Neural cell (in vitro differentiated cells): ENCODE data around the gene CD164. TPM values are rescaled to one million over a fixed set of nuclear protein-coding genes. Genes with fewer than 3 reads are reported as not detected.

Experiments
- H2AFZ ChIP-seq: fragments of 200-600, 300-800 bp; sonication (generic), shearing (Covaris generic); 2 replicates; pipeline ENCODE4 v1.6.0; 2014; ENCODE audit warnings: low read depth, mild to moderate bottlenecking, antibody characterized with exemption, low read length, moderate library complexity
- H3F3A ChIP-seq: fragments of 200-600 bp; shearing (Covaris generic); 2 replicates; pipeline ENCODE4 v1.6.1; 2016; ENCODE audit warnings: mild to moderate bottlenecking, moderate library complexity, mixed read lengths, antibody characterized with exemption, low read length; ENCODE audit not compliant: insufficient read depth, poor library complexity, severe bottlenecking
- H3K27ac ChIP-seq: fragments of 200-600, 300-800 bp; sonication (generic), shearing (Covaris generic); 2 replicates; pipeline ENCODE4 v1.5.1; 2014; ENCODE audit warnings: mild to moderate bottlenecking, low read length, moderate library complexity
- H3K27me3 ChIP-seq: fragments of 300-800, 200-600 bp; sonication (generic), shearing (Covaris generic); 2 replicates; pipeline ENCODE4 v1.6.0; 2014; ENCODE audit warnings: mild to moderate bottlenecking, low read depth, low read length, moderate library complexity; ENCODE audit not compliant: insufficient read depth
- H3K36me3 ChIP-seq: fragments of 300-800, 200-600 bp; sonication (generic), shearing (Covaris generic); 2 replicates; pipeline ENCODE4 v1.5.1; 2014; ENCODE audit warnings: mild to moderate bottlenecking, antibody characterized with exemption, low read length, moderate library complexity; ENCODE audit not compliant: insufficient read depth
- H3K4me2 ChIP-seq: fragments of 300-800, 200-600 bp; sonication (generic), shearing (Covaris generic); 2 replicates; pipeline ENCODE4 v1.6.0; 2014; ENCODE audit warnings: mild to moderate bottlenecking, low read length
- H3K4me3 ChIP-seq: fragments of 300-800, 200-600 bp; sonication (generic), shearing (Covaris generic); 2 replicates; pipeline ENCODE4 v1.5.1; 2014; ENCODE audit warnings: mild to moderate bottlenecking, low read length, moderate library complexity
- H3K79me2 ChIP-seq: fragments of 200-600 bp; shearing (Covaris generic); replicated peaks from 2 replicates; pipeline ENCODE4 v1.6.0; 2014; ENCODE audit warnings: mild to moderate bottlenecking, low read length, moderate library complexity; ENCODE audit not compliant: insufficient read depth
- H3K9ac ChIP-seq: fragments of 300-800, 200-600 bp; sonication (generic), shearing (Covaris generic); 2 replicates; pipeline ENCODE4 v1.6.1; 2016; ENCODE audit warnings: mild to moderate bottlenecking, low read length, mixed read lengths
- H3K9me2 ChIP-seq: fragments of 200-600 bp; shearing (Covaris generic); 2 replicates; pipeline ENCODE4 v1.6.1; 2016; ENCODE audit warnings: mild to moderate bottlenecking, low read length, mixed read lengths; ENCODE audit not compliant: insufficient read depth
- H3K9me3 ChIP-seq: fragments of 200-600, 300-800 bp; sonication (generic), shearing (Covaris generic); 2 replicates; pipeline ENCODE4 v1.6.1; 2016; ENCODE audit warnings: mild to moderate bottlenecking, mixed run types, low read length, moderate library complexity, mixed read lengths
- H4K20me1 ChIP-seq: fragments of 200-600 bp; shearing (Covaris generic); 2 replicates; pipeline ENCODE4 v1.6.1; 2016; ENCODE audit warnings: mild to moderate bottlenecking, mixed run types; ENCODE audit not compliant: insufficient read depth
- EP300 ChIP-seq: fragments of 450-650 bp; conservative IDR thresholded peaks from 2 replicates; pipeline ENCODE4 v1.6.1; 2014; ENCODE audit warnings: antibody characterized with exemption, mild to moderate bottlenecking, moderate library complexity; ENCODE audit not compliant: poor library complexity, severe bottlenecking
- EZH2 ChIP-seq: fragments of 200-600, 300-800 bp; shearing (Covaris generic), sonication (generic); IDR thresholded peaks from 2 replicates; pipeline ENCODE4 v1.6.1; 2014; ENCODE audit warnings: antibody characterized with exemption, low read length, borderline replicate concordance, mild to moderate bottlenecking; ENCODE audit not compliant: insufficient read depth, poor library complexity, severe bottlenecking
- MXI1 ChIP-seq: fragments of 450-650 bp; conservative IDR thresholded peaks from 2 replicates; pipeline ENCODE4 v1.6.1; 2014; ENCODE audit warnings: antibody characterized with exemption, mild to moderate bottlenecking; ENCODE audit not compliant: poor library complexity, severe bottlenecking
- POLR2AphosphoS5 ChIP-seq: IDR thresholded peaks from 2 replicates; pipeline ENCODE4 v1.6.1; 2012
- RAD21 ChIP-seq: fragments of 450-650 bp; conservative IDR thresholded peaks from 2 replicates; pipeline ENCODE4 v1.6.1; 2014; ENCODE audit warnings: antibody characterized with exemption, mild to moderate bottlenecking, moderate library complexity
- SMC3 ChIP-seq: fragments of 450-650 bp; conservative IDR thresholded peaks from 2 replicates; pipeline ENCODE4 v1.6.1; 2014; ENCODE audit warnings: antibody characterized with exemption, mild to moderate bottlenecking, moderate library complexity; ENCODE audit not compliant: poor library complexity
- TAF1 ChIP-seq: IDR thresholded peaks from 2 replicates; pipeline ENCODE4 v1.6.1; 2012; ENCODE audit warnings: low read depth
- polyA plus RNA-seq: library from polyadenylated mRNA; depleted of rRNA; stranded (reverse); fragments of >200 nt; gene quantifications from 2 replicates; pipeline ENCODE4 v1.2.3, GENCODE V29; 2014
- TF ChIP-seq, protein P1 (sequence below): IDR thresholded peaks from 2 replicates; pipeline ENCODE4 v1.6.1; 2012; ENCODE audit warnings: borderline replicate concordance
- TF ChIP-seq, protein P2 (sequence below): fragments of 450-650 bp; IDR thresholded peaks from 2 replicates; pipeline ENCODE4 v1.5.1; 2014; ENCODE audit warnings: antibody characterized with exemption, mild to moderate bottlenecking, moderate library complexity; ENCODE audit not compliant: poor library complexity, severe bottlenecking

CD164 gene
- polyA plus RNA-seq, 1 donor from 2014 or later: 42.6 TPM

DNA sequence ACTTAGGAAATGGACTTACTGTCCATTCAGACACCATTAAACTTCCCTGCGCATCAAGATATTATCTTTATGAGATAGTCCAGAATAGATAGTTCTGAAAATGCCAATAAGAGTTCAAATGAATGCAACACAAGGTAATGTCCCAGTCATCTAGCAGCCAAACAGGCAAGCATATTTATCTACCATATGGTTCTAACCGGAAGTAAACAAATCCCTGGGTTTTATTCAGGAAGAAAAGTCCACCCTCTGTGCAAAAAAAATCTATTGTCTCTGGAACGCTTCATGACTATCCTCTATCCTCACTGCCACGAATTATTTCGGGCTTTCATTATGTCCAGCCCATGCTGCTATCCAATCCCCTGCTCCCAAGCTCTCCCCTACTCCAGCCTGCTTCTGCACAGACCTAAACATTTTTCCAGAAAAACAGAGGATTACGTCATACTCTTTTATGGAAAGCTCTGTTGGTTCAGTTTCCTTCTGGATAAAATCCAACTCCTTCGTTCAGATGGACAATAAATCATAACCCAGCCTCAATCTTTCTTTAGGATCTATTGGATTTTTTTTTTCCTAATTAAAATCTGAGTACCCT lies 46.7 kb upstream of the CD164 start:
- TF ChIP-seq SMC3: no peak
- TF ChIP-seq POLR2AphosphoS5: no peak
- TF ChIP-seq MXI1: no peak
- TF ChIP-seq, protein P1, sequence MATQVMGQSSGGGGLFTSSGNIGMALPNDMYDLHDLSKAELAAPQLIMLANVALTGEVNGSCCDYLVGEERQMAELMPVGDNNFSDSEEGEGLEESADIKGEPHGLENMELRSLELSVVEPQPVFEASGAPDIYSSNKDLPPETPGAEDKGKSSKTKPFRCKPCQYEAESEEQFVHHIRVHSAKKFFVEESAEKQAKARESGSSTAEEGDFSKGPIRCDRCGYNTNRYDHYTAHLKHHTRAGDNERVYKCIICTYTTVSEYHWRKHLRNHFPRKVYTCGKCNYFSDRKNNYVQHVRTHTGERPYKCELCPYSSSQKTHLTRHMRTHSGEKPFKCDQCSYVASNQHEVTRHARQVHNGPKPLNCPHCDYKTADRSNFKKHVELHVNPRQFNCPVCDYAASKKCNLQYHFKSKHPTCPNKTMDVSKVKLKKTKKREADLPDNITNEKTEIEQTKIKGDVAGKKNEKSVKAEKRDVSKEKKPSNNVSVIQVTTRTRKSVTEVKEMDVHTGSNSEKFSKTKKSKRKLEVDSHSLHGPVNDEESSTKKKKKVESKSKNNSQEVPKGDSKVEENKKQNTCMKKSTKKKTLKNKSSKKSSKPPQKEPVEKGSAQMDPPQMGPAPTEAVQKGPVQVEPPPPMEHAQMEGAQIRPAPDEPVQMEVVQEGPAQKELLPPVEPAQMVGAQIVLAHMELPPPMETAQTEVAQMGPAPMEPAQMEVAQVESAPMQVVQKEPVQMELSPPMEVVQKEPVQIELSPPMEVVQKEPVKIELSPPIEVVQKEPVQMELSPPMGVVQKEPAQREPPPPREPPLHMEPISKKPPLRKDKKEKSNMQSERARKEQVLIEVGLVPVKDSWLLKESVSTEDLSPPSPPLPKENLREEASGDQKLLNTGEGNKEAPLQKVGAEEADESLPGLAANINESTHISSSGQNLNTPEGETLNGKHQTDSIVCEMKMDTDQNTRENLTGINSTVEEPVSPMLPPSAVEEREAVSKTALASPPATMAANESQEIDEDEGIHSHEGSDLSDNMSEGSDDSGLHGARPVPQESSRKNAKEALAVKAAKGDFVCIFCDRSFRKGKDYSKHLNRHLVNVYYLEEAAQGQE: no peak
- no peak for TF ChIP-seq TAF1
- TF ChIP-seq EP300: no peak
- no peak for TF ChIP-seq EZH2
- no peak for TF ChIP-seq RAD21
- TF ChIP-seq, protein P2, sequence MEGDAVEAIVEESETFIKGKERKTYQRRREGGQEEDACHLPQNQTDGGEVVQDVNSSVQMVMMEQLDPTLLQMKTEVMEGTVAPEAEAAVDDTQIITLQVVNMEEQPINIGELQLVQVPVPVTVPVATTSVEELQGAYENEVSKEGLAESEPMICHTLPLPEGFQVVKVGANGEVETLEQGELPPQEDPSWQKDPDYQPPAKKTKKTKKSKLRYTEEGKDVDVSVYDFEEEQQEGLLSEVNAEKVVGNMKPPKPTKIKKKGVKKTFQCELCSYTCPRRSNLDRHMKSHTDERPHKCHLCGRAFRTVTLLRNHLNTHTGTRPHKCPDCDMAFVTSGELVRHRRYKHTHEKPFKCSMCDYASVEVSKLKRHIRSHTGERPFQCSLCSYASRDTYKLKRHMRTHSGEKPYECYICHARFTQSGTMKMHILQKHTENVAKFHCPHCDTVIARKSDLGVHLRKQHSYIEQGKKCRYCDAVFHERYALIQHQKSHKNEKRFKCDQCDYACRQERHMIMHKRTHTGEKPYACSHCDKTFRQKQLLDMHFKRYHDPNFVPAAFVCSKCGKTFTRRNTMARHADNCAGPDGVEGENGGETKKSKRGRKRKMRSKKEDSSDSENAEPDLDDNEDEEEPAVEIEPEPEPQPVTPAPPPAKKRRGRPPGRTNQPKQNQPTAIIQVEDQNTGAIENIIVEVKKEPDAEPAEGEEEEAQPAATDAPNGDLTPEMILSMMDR: no peak
- Histone ChIP-seq H3K4me3 (no peak overlapping the region), H3K27ac (no peak overlapping the region)

DNA sequence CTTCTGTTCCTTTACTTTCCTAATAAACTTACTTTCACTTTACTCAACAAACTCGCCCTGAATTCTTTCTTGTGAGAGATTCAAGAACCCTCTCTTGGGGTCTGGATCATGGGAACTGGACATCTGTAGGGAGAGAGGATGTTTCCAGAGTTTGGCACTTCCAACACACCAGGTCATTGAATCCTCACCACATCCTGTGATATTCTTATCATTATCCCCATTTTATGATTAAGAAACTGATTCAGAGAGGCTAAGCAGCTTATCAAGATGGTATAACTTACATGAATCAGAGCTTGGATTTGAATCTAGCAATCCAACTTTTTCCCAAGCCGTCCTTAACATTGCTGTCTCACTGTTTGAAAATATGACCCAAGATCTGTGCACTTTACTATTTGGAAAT lies 42.7 kb upstream of the CD164 start:
- H3K9ac ChIP-seq: no peak overlapping the region
- H3K79me2 ChIP-seq: no peaks in the 10 kb centered on the region
- no peaks in the 10 kb centered on the region for H3K9me3 ChIP-seq
- H2AFZ ChIP-seq: no peak overlapping the region
- no peaks in the 10 kb centered on the region for H3K27me3 ChIP-seq
- H3K4me2 ChIP-seq: no peak overlapping the region
- no peaks in the 10 kb centered on the region for H3K36me3 ChIP-seq
- no peaks in the 10 kb centered on the region for H4K20me1 ChIP-seq
- no peak overlapping the region for H3K27ac ChIP-seq
- no peak for TF ChIP-seq TAF1
- TF ChIP-seq SMC3: no peak
- TF ChIP-seq, protein P1: no peak
- no peak for TF ChIP-seq EZH2
- TF ChIP-seq, protein P2: no peak
- TF ChIP-seq RAD21: no peak
- TF ChIP-seq MXI1: no peak
- no peak for TF ChIP-seq POLR2AphosphoS5
- no peaks in the 10 kb centered on the region for H3F3A ChIP-seq
- no peaks in the 10 kb centered on the region for H3K9me2 ChIP-seq
- H3K4me3 ChIP-seq: no peak overlapping the region

More for the DNA sequence above, 46.7 kb upstream of the CD164 start:
- no peaks in the 10 kb centered on the region for H3K9me2 ChIP-seq
- H3K36me3 ChIP-seq: no peaks in the 10 kb centered on the region
- no peaks in the 10 kb centered on the region for H3K9me3 ChIP-seq
- H4K20me1 ChIP-seq: no peaks in the 10 kb centered on the region
- no peaks in the 10 kb centered on the region for H3F3A ChIP-seq
- no peak overlapping the region for H3K4me2 ChIP-seq
- H2AFZ ChIP-seq: no peak overlapping the region
- no peaks in the 10 kb centered on the region for H3K27me3 ChIP-seq
- no peaks in the 10 kb centered on the region for H3K79me2 ChIP-seq
- H3K9ac ChIP-seq: no peak overlapping the region
